ENCODE measurements around the gene EGFL7.

The EGFL7 gene

GRCh38 chr9:136622538-136622948, 40.2 kb upstream of the EGFL7 start:
- Histone ChIP-seq H4K20me1 (peaks cover 0 to 20% (median 0%) of the 10 kb centered on the region in 11 experiments; a peak in 4 of 22 replicates), H3K36me3 (no peaks in the 10 kb centered on the region), H3K27ac (peak overlapping the region in 9 of 11 experiments; percentile 32 to 85 (median 76); a peak in 18 of 22 replicates), H3K4me2 (peak overlapping the region; percentile 82 to 99 (median 91)), H3K4me1 (peaks cover 87 to 100% (median 99%) of the 10 kb centered on the region in 10 experiments), H3K9ac (peak overlapping the region in 10 of 11 experiments; percentile 25 to 73 (median 65); a peak in 17 of 22 replicates), H3K4me3 (no peak overlapping the region), H3K27me3 (peaks cover 0 to 44% (median 20%) of the 10 kb centered on the region in 11 experiments; a peak in 16 of 22 replicates), H3K9me3 (replicated peaks in 1 of 11) (no peaks in the 10 kb centered on the region)
- TF ChIP-seq Cebpa-rat (IDR thresholded peaks at IDR 0.05) = no peak

DNA sequence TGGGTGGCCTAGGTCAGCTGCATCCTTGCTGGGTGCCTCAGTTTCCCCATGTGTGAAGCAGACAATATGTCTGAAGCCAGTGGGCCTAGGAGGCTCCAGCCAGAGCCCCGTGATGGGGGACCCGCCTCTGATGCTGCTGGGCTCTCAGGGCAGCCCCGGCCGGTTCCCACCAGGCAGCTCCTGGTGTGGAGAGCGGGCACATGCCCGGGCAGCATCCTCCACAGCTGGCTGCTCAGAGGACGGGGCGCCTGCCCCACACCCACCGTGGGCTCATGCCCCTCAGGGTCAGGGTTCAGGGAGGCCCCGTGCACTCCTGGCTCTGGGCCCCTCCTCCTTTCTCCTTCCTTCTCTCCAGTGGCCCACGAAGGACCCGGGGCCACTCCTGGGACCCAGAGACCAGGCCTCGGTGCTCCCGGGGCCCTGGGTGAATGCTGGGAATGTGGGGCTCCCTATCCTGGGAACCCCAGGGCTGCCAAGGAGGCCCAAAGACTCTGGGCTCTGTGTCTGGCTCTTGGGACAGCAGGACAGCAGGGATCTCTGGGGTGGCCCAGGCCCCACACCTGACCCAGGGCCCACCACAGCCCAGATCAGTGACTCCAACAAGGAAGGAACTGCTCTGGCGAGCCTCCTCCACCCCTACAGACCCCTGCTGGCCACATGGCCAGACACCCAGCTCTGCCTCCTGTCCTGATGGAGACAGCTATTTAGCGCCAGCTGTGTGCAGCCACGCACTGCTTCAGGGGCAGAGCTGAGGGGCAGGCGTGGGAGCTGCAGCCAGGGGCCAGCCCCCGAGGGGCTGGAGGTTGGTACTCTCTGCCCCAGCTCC, 39.5 kb upstream of the EGFL7 start:
- Histone ChIP-seq H3K9ac (peak overlapping the region in 10 of 11 experiments; percentile 25 to 73 (median 65); a peak in 18 of 22 replicates), H3K4me2 (peak overlapping the region; percentile 82 to 99 (median 91)), H3K27me3 (peaks cover 0 to 44% (median 24%) of the 10 kb centered on the region in 11 experiments; a peak in 16 of 22 replicates), H3K27ac (peak overlapping the region in 9 of 11 experiments; percentile 32 to 85 (median 76); a peak in 18 of 22 replicates), H3K4me3 (peak overlapping the region in 1 of 10 experiments; percentile 25; a peak in 2 of 20 replicates), H3K36me3 (no peaks in the 10 kb centered on the region), H4K20me1 (peaks cover 0 to 19% (median 0%) of the 10 kb centered on the region in 11 experiments; a peak in 4 of 22 replicates), H3K4me1 (peaks cover 82 to 100% (median 99%) of the 10 kb centered on the region in 10 experiments), H3K9me3 (replicated peaks in 1 of 11) (no peaks in the 10 kb centered on the region)
- no peak for TF ChIP-seq Cebpa-rat (IDR thresholded peaks at IDR 0.05)

GRCh38 chr9:136623842-136624183, 38.9 kb upstream of the EGFL7 start:
- Histone ChIP-seq H3K9me3 (replicated peaks in 1 of 11) (no peaks in the 10 kb centered on the region), H3K36me3 (no peaks in the 10 kb centered on the region), H4K20me1 (peaks cover 0 to 19% (median 0%) of the 10 kb centered on the region in 11 experiments; a peak in 3 of 22 replicates), H3K9ac (peak overlapping the region in 9 of 11 experiments; percentile 29 to 73 (median 63); a peak in 17 of 22 replicates), H3K4me1 (peaks cover 81 to 100% (median 99%) of the 10 kb centered on the region in 10 experiments), H3K4me2 (peak overlapping the region; percentile 82 to 99 (median 91)), H3K4me3 (peak overlapping the region in 1 of 10 experiments; percentile 25; a peak in 2 of 20 replicates), H3K27me3 (peaks cover 0 to 48% (median 24%) of the 10 kb centered on the region in 11 experiments; a peak in 16 of 22 replicates), H3K27ac (peak overlapping the region in 9 of 11 experiments; percentile 32 to 85 (median 76); a peak in 17 of 22 replicates)
- TF ChIP-seq Cebpa-rat (IDR thresholded peaks at IDR 0.05) = peak in 3 of 11 experiments; percentile 54 to 78 (median 57); a peak in 4 of 22 replicates

- Histone ChIP-seq H3K27ac (peak overlapping the region in 7 of 11 experiments; percentile 0 to 85 (median 76); a peak in 12 of 22 replicates), H3K4me1 (peaks cover 78 to 100% (median 99%) of the 10 kb centered on the region in 10 experiments), H3K9ac (peak overlapping the region in 9 of 11 experiments; percentile 0 to 73 (median 63); a peak in 17 of 22 replicates), H3K4me2 (peak overlapping the region; percentile 82 to 99 (median 91)), H3K9me3 (replicated peaks in 1 of 11) (no peaks in the 10 kb centered on the region), H4K20me1 (peaks cover 0 to 22% (median 0%) of the 10 kb centered on the region in 11 experiments; a peak in 4 of 22 replicates), H3K36me3 (no peaks in the 10 kb centered on the region), H3K27me3 (peaks cover 0 to 48% (median 24%) of the 10 kb centered on the region in 11 experiments; a peak in 16 of 22 replicates), H3K4me3 (peak overlapping the region in 2 of 10 experiments; percentile 12 to 25; a peak in 3 of 20 replicates)
- no peak for TF ChIP-seq Cebpa-rat (IDR thresholded peaks at IDR 0.05)
Observed at GRCh38 chr9:136624184-136624951, 38.3 kb upstream of the EGFL7 start.

DNA sequence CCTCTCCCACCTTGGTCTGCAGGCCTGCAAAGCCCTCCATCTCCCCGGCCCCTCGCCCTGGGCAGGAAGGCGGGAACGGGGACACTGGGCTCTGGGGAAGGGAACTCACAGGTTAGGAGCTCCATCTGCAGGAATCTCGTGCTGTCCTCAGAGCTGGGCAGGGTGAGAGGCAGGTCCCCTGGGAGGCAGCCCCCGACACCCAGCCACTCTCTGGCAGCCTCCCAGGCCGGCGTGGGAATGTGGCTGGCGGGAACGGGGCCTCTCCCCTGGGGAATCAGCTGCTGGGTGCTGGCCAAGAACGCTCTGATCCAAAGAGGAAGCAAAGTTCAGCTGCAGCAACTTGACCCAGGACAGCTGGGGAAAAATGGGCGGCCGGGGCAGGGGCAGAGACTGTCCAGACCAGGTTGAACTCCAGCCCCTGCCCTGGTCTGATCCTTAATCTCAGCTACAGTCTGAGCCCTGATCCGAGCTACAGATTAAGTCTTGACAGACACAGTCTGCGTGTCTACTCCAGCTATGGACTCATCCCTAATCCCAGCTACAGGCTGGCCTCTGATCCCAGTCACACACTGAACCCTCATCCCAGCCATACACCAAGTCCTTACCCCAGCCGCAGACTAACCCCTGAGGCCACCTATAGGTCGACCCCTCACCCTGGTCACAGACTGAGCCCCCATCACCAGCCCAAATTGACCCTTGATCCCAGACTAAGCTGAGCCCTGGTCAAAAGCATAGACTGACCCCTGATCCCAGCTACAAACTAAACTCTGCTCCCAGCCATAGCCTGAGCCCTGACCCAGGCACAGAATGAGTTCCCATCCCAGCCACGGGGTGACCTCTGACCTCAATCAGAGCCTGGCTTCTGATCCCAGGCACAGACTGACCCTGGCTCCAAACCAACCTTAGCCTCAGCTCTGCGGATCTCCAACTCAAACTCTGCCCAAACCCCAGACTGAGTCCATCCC, 37.3 kb upstream of the EGFL7 start:
- peak overlapping the region in 7 of 11 experiments; percentile 0 to 85 (median 76); a peak in 11 of 22 replicates for H3K27ac ChIP-seq
- H3K4me1 ChIP-seq = peaks cover 77 to 100% (median 99%) of the 10 kb centered on the region in 10 experiments
- peak overlapping the region; percentile 82 to 99 (median 91) for H3K4me2 ChIP-seq
- H3K4me3 ChIP-seq = peak overlapping the region in 2 of 10 experiments; percentile 12 to 25; a peak in 2 of 20 replicates
- no peaks in the 10 kb centered on the region for H3K36me3 ChIP-seq
- TF ChIP-seq Cebpa-rat (IDR thresholded peaks at IDR 0.05) = no peak
- peaks cover 0 to 28% (median 0%) of the 10 kb centered on the region in 11 experiments; a peak in 7 of 22 replicates for H4K20me1 ChIP-seq
- peaks cover 0 to 49% (median 23%) of the 10 kb centered on the region in 11 experiments; a peak in 16 of 22 replicates for H3K27me3 ChIP-seq
- peak overlapping the region in 8 of 11 experiments; percentile 0 to 68 (median 48); a peak in 12 of 22 replicates for H3K9ac ChIP-seq
- H3K9me3 ChIP-seq (replicated peaks in 1 of 11) = no peaks in the 10 kb centered on the region

DNA sequence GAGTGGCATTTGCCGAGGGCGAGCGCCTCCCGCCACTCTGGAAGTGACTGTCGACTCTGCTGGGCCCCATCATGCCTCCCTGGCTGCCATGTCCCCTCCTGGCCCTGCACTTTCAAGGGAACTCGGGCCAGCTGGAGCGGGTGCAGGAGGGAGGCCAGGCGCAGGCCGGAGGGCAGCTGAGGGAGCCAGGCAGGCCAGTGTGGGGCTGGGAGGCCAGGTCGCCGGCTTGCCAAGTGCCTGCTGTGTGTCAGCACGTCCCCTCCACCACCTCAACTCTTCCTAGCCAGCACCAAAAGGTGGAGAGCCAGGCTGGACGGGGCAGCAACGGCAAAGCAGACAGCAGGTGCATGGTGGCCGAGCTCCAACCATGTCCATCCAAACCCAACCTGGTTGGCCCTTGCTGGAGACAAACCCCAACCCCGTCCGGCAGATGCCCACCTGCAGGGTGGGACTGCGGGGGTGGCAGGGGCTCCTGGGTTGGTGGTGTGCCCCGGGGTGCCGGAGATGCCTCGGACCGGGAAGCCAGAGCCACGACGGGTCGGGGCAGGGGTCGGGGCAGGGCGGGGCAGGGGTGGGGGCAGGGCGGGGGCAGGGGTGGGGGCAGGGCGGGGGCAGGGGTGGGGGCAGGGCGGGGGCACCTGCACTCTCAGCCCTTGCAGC, 36.5 kb upstream of the EGFL7 start:
- no peak for TF ChIP-seq Cebpa-rat (IDR thresholded peaks at IDR 0.05)
- Histone ChIP-seq H3K4me3 (no peak overlapping the region), H3K27me3 (peaks cover 0 to 46% (median 15%) of the 10 kb centered on the region in 11 experiments; a peak in 16 of 22 replicates), H3K27ac (peak overlapping the region in 2 of 11 experiments; percentile 78 to 85; a peak in 2 of 22 replicates), H4K20me1 (peaks cover 0 to 24% (median 0%) of the 10 kb centered on the region in 11 experiments; a peak in 7 of 22 replicates), H3K9me3 (replicated peaks in 1 of 11) (no peaks in the 10 kb centered on the region), H3K9ac (peak overlapping the region in 1 of 11 experiments; percentile 68; a peak in 2 of 22 replicates), H3K4me2 (peak overlapping the region; percentile 82 to 99 (median 91); a peak in 20 of 22 replicates), H3K36me3 (no peaks in the 10 kb centered on the region), H3K4me1 (peaks cover 70 to 99% (median 98%) of the 10 kb centered on the region in 10 experiments)

Measured in BLaER1 treated with 17β-estradiol and CSF1 and Interleukin-3, amounts not matched to agents 10 nM and 100 nM (cell line).